ENCODE data around the gene SPAG6. TPM values are rescaled to one million over a fixed set of nuclear protein-coding genes. Genes with fewer than 3 reads are reported as not detected.

SPAG6 gene
- total and polyA plus RNA-seq, 4 donors, result 0.23 TPM; not detected in 3

DNA sequence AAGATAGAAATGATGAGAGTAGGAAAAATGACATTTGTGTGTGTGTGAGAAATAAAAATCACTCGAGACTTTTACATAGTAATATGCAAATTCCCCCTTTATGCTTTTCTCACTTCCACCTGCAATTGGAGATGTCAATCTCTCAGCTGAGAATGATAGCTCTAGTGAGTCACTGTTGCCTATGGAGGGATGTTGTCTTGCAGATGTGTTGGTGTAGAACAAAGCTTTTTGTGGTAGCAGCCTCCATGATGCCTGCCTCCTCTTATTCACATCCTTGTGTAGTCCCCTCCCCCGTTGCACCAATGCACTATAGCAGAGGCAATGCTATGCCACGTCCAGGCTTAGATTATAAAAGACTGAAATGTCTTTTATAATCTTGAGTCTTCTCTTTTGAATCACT is 33.8 kb downstream of the SPAG6 start:
- WGBS, result 83% methylated on average over 3 of the region's 3 CpGs
- H3K9me3 ChIP-seq (ENCODE audit: control insufficient read depth in 4 of 4, low read length in 3 of 4), result no peaks in the 10 kb centered on the region
- no peak for TF ChIP-seq NR2F2 (IDR thresholded peaks at IDR 0.05)
- TF ChIP-seq, protein P1, sequence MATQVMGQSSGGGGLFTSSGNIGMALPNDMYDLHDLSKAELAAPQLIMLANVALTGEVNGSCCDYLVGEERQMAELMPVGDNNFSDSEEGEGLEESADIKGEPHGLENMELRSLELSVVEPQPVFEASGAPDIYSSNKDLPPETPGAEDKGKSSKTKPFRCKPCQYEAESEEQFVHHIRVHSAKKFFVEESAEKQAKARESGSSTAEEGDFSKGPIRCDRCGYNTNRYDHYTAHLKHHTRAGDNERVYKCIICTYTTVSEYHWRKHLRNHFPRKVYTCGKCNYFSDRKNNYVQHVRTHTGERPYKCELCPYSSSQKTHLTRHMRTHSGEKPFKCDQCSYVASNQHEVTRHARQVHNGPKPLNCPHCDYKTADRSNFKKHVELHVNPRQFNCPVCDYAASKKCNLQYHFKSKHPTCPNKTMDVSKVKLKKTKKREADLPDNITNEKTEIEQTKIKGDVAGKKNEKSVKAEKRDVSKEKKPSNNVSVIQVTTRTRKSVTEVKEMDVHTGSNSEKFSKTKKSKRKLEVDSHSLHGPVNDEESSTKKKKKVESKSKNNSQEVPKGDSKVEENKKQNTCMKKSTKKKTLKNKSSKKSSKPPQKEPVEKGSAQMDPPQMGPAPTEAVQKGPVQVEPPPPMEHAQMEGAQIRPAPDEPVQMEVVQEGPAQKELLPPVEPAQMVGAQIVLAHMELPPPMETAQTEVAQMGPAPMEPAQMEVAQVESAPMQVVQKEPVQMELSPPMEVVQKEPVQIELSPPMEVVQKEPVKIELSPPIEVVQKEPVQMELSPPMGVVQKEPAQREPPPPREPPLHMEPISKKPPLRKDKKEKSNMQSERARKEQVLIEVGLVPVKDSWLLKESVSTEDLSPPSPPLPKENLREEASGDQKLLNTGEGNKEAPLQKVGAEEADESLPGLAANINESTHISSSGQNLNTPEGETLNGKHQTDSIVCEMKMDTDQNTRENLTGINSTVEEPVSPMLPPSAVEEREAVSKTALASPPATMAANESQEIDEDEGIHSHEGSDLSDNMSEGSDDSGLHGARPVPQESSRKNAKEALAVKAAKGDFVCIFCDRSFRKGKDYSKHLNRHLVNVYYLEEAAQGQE (IDR thresholded peaks at IDR 0.05), result no peak
- TF ChIP-seq FOXA1 (IDR thresholded peaks at IDR 0.05), result no peak
- no peak for TF ChIP-seq TAF1 (conservative IDR thresholded peaks at IDR 0.05)
- TF ChIP-seq RXRA (IDR thresholded peaks at IDR 0.05), result no peak
- TF ChIP-seq FOXA2 (IDR thresholded peaks at IDR 0.05), result no peak
- TF ChIP-seq GABPA (IDR thresholded peaks at IDR 0.05 in 1 of 2, conservative IDR thresholded peaks at IDR 0.05 in 1 of 2), result no peak
- TF ChIP-seq HNF4G (IDR thresholded peaks at IDR 0.05), result no peak
- TF ChIP-seq EGR1 (IDR thresholded peaks at IDR 0.05; ENCODE audit: low read depth in 2 of 2), result no peak
- TF ChIP-seq, protein P2, sequence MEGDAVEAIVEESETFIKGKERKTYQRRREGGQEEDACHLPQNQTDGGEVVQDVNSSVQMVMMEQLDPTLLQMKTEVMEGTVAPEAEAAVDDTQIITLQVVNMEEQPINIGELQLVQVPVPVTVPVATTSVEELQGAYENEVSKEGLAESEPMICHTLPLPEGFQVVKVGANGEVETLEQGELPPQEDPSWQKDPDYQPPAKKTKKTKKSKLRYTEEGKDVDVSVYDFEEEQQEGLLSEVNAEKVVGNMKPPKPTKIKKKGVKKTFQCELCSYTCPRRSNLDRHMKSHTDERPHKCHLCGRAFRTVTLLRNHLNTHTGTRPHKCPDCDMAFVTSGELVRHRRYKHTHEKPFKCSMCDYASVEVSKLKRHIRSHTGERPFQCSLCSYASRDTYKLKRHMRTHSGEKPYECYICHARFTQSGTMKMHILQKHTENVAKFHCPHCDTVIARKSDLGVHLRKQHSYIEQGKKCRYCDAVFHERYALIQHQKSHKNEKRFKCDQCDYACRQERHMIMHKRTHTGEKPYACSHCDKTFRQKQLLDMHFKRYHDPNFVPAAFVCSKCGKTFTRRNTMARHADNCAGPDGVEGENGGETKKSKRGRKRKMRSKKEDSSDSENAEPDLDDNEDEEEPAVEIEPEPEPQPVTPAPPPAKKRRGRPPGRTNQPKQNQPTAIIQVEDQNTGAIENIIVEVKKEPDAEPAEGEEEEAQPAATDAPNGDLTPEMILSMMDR (IDR thresholded peaks at IDR 0.05; ENCODE audit: low read depth, low read length, missing input control), result no peak
- TF ChIP-seq, protein P3, sequence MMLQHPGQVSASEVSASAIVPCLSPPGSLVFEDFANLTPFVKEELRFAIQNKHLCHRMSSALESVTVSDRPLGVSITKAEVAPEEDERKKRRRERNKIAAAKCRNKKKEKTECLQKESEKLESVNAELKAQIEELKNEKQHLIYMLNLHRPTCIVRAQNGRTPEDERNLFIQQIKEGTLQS (IDR thresholded peaks at IDR 0.05), result no peak
- TF ChIP-seq SP1 (IDR thresholded peaks at IDR 0.05), result no peak
- no peak for TF ChIP-seq YY1 (IDR thresholded peaks at IDR 0.05)
- no peak for TF ChIP-seq JUND (IDR thresholded peaks at IDR 0.05)
- TF ChIP-seq HNF4A (conservative IDR thresholded peaks at IDR 0.05), result no peak

DNA sequence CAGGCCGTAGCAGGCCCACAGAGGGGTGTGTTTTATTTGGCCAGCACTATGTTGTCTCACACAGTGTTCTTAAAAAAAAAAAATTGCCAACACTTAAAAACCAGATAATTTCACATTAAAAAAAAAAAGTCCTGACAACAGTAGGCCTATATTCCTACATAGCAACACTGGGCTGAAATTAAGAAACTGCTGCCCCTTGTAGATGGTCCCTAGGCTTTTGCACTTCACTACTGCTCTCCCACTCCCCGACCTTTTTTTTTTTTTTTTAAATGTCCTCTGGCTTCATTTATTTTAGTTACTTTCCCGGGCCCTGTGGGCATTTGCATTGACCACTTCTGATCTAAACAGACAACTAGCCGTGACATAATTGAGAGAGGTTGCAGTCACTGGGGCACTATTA is 36.0 kb downstream of the SPAG6 start:
- TF ChIP-seq YY1 (IDR thresholded peaks at IDR 0.05) (no peak), TAF1 (conservative IDR thresholded peaks at IDR 0.05) (no peak), FOXA2 (IDR thresholded peaks at IDR 0.05) (no peak), HNF4G (IDR thresholded peaks at IDR 0.05) (no peak), EGR1 (IDR thresholded peaks at IDR 0.05; ENCODE audit: low read depth in 2 of 2) (no peak)
- TF ChIP-seq, protein P3 (IDR thresholded peaks at IDR 0.05), result no peak
- TF ChIP-seq, protein P4, sequence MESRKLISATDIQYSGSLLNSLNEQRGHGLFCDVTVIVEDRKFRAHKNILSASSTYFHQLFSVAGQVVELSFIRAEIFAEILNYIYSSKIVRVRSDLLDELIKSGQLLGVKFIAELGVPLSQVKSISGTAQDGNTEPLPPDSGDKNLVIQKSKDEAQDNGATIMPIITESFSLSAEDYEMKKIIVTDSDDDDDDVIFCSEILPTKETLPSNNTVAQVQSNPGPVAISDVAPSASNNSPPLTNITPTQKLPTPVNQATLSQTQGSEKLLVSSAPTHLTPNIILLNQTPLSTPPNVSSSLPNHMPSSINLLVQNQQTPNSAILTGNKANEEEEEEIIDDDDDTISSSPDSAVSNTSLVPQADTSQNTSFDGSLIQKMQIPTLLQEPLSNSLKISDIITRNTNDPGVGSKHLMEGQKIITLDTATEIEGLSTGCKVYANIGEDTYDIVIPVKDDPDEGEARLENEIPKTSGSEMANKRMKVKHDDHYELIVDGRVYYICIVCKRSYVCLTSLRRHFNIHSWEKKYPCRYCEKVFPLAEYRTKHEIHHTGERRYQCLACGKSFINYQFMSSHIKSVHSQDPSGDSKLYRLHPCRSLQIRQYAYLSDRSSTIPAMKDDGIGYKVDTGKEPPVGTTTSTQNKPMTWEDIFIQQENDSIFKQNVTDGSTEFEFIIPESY (IDR thresholded peaks at IDR 0.05), result no peak
- TF ChIP-seq, protein P2 (IDR thresholded peaks at IDR 0.05; ENCODE audit: low read depth, low read length, missing input control), result no peak
- no peaks in the 10 kb centered on the region for H3K36me3 ChIP-seq (ENCODE audit: control insufficient read depth in 4 of 4, insufficient read depth in 3 of 4, low read depth in 1 of 4, low read length in 3 of 4)
- peaks cover 0 to 3% (median 0%) of the 10 kb centered on the region in 4 donors for H3K27me3 ChIP-seq (ENCODE audit: control insufficient read depth in 4 of 4, insufficient read depth in 4 of 4, low read length in 3 of 4)
- H3K27ac ChIP-seq (ENCODE audit: low read depth in 1 of 2, low read length in 2 of 2), result no peak overlapping the region
- no peaks in the 10 kb centered on the region for H3K9me3 ChIP-seq (ENCODE audit: control insufficient read depth in 4 of 4, low read length in 3 of 4)
- no peak for DNase-seq (ENCODE audit: low spot score)
- H3K9ac ChIP-seq (ENCODE audit: low read depth in 1 of 2, low read length in 2 of 2), result no peak overlapping the region
- H3K4me1 ChIP-seq (ENCODE audit: control insufficient read depth in 4 of 4, insufficient read depth in 4 of 4, low read length in 3 of 4), result no peaks in the 10 kb centered on the region
- H3K4me3 ChIP-seq (ENCODE audit: low read depth in 1 of 3, low read length in 3 of 3), result no peak overlapping the region
- 81% methylated on average over 4 of the region's 4 CpGs for WGBS

More for the DNA sequence above, 33.8 kb downstream of the SPAG6 start:
- no peak for DNase-seq (ENCODE audit: low spot score)
- no peaks in the 10 kb centered on the region for H3K36me3 ChIP-seq (ENCODE audit: control insufficient read depth in 4 of 4, insufficient read depth in 3 of 4, low read depth in 1 of 4, low read length in 3 of 4)
- no peak overlapping the region for H3K9ac ChIP-seq (ENCODE audit: low read depth in 1 of 2, low read length in 2 of 2)
- no peaks in the 10 kb centered on the region for H3K4me1 ChIP-seq (ENCODE audit: control insufficient read depth in 4 of 4, insufficient read depth in 4 of 4, low read length in 3 of 4)
- no peak overlapping the region for H3K27ac ChIP-seq (ENCODE audit: low read depth in 1 of 2, low read length in 2 of 2)
- H3K27me3 ChIP-seq (ENCODE audit: control insufficient read depth in 4 of 4, insufficient read depth in 4 of 4, low read length in 3 of 4), result peaks cover 0 to 3% (median 0%) of the 10 kb centered on the region in 4 donors
- H3K4me3 ChIP-seq (ENCODE audit: low read depth in 1 of 3, low read length in 3 of 3), result no peak overlapping the region

Data from liver (tissue), 9 donors.